Hematopoietic multipotent progenitor cell treated with erythropoietin and hydrocortisone succinate and interleukin-3 and kit ligand, for 8 days (in vitro differentiated cells): ENCODE measurements around the gene ATXN1L.
A peak's percentile ranks its signal among the peaks of the same experiment; 100 is the strongest.
"Not testable (repeated sequence)": the region's sequence is repeated elsewhere in the genome, so short reads cannot be mapped to it uniquely, and the experiment has no call there.

Experiments used
- DNase-seq: peaks from one replicate; pipeline ENCODE4 v3.0.0-alpha.2; 2015

ATXN1L gene

GRCh38 chr16:71894921-71895678 lies 49.3 kb downstream of the ATXN1L start, which contains the start of gene IST1:
Gene IST1, plus strand, starts transcription at chr16:71895531. Its CDS starts 20,110 bp downstream, at chr16:71915641.
- DNase-seq, result peak; percentile 97

DNA sequence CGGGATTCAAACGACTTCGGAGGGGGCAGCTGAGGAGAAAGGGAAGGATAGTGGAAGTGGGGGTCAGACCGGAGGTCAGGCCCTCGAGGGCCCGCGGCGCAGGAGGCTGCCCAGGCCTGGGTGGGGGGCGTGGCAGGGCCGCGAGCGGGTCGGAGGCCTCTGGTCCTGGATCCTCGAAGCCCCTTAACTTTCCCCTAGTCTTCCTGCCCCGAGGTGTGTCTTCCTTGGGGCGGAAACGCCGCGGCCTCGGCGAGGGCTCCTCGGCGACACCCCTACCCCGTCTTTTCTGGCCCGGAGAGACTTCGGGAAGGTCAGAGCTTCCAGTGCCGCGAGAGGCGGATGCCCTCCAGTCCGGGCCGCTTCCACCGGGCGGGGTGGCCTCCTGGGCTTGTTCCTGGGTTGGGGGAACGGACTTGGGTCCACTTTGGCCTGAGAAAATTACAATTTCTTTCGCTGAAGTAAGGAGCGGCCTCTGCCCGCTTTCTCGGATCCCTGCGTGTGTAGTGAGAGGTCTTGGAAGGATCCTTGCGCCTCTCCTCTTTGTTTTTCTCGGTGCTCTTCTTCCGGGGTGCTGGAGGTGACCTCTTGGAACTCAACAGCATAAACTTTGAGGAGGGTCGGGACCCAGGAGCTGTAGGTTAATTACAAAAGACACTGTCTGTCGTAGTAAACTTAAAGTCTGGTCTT lies 50.0 kb downstream of the ATXN1L start:
- DNase-seq, result peak; percentile 63

DNA sequence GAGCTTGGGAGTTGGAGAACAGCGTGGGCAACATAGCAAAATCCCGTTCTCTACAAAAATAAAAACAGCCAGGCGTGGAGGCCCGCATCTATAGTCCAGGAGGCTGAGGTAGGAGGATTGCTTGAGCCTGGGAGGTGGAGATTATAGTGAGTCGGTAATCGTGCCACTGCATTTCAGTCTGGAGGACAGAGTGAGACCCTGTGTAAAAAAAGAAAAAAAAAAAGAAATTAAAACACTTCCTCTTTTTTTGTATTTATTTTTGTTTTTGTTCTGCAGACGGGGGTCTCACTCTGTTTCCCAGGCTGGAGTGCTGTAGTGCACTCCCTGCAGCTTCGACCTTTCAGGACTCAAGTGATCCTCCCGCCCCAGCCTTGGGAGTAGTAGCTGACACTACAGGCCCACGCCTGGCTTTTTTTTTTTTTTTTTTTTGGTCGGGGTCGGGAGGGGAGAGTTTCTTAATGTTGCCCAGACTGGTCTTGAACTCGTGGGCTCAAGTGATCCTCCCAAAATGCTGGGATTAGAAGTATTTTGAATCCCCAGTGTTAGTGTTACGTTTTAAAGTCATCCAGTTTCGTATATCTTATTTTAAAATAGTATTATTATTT lies 51.1 kb downstream of the ATXN1L start:
- no peak for DNase-seq

- no peak for DNase-seq
Measured at GRCh38 chr16:71899171-71899570, 53.4 kb downstream of the ATXN1L start.

- DNase-seq, result no peak
Measured at GRCh38 chr16:71902656-71903365, 57.0 kb downstream of the ATXN1L start.

GRCh38 chr16:71903608-71904007 lies 57.8 kb downstream of the ATXN1L start:
- DNase-seq, result no peak

DNA sequence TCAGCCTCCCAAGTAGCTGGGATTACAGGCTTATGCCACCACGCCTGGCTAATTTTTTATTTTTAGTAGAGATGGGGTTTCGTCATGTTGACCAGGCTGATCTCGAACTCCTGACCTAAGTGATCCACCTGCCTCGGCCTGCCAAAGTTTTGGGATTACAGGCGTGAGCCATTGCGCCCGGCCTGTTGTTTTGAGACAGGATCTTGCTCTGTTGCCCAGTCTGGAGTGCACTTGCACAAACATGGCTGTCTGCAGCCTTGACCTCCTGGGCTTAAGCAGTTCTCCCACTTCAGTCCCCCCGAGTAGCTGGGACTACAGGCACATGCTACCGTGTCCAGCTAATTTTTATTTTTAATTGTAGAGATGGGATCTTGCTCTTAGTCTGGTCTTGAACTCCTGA lies 58.5 kb downstream of the ATXN1L start:
- no peak for DNase-seq

DNA sequence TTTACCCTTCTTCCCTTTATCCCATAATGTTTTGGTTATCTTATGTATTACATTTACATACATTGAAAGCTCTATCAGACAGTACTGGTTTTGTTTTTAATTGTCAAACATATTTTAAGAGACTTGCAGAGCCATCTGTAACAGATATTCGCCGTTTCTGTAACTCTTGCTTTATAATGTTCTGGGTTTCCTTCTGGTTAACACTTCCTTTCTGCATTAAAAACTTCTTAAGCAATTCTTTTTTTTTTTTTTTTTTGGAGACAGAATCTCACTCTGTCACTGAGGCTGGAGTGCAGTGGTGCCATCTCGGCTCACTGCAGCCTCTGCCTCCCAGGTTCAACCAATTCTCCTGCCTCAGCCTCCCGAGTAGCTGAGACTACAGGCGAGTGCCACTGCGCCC lies 60.0 kb downstream of the ATXN1L start:
- not testable (repeated sequence) for DNase-seq
